Gastrocnemius medialis (tissue), 4 donors: ENCODE measurements around the gene EML5. TPM values are rescaled to one million over a fixed set of nuclear protein-coding genes. Genes with fewer than 3 reads are reported as not detected.
"Not testable (repeated sequence)": the region's sequence is repeated elsewhere in the genome, so short reads cannot be mapped to it uniquely, and the experiment has no call there.

Experiments used
- ATAC-seq, 2 donors: fragments of 150-250 bp; one replicate each; pipeline ENCODE4 v1.9.1; 2016
- DNase-seq, 2 donors: peaks; one replicate each; pipeline ENCODE4 v3.0.0-alpha.2; 2019
- H3K27ac ChIP-seq, 4 donors: fragments of 200-600 bp; sonication (generic); 1 replicate in 1 of 4; 2 replicates in 3 of 4; pipeline ENCODE4 v1.5.1; 2016 to 2018; ENCODE audit warnings: mild to moderate bottlenecking in 2 of 4, moderate library complexity in 1 of 4
- H3K27me3 ChIP-seq, 3 donors: fragments of 200-600 bp; sonication (generic) in 2 of 3; 1 replicate in 1 of 3; 2 replicates in 2 of 3; pipeline versions ENCODE4 v1.5.1 to v1.6.0; 2016 to 2019; ENCODE audit warnings: mild to moderate bottlenecking in 1 of 3, moderate library complexity in 1 of 3
- H3K36me3 ChIP-seq, 2 donors: fragments of 200-600 bp; sonication (generic) in 1 of 2; one replicate each; pipeline ENCODE4 v1.5.1; 2017 to 2018
- H3K4me1 ChIP-seq, 2 donors: fragments of 200-600 bp; sonication (generic) in 1 of 2; one replicate each; pipeline ENCODE4 v1.5.1; 2016 to 2017; ENCODE audit warnings: mild to moderate bottlenecking in 2 of 2
- H3K4me3 ChIP-seq, 4 donors: fragments of 200-600 bp; sonication (generic) in 3 of 4; 1 replicate in 1 of 4; 2 replicates in 3 of 4; pipeline ENCODE4 v1.5.1; 2016 to 2019; ENCODE audit warnings: mild to moderate bottlenecking in 2 of 4
- H3K9me3 ChIP-seq, 3 donors: fragments of 200-600 bp; sonication (generic) in 2 of 3; 1 replicate in 1 of 3; 2 replicates in 2 of 3; pipeline ENCODE4 v1.5.1; 2016 to 2019
- POLR2A ChIP-seq, 2 donors: fragments of 450-650 bp; IDR thresholded peaks; one replicate each; pipeline ENCODE4 v1.6.1; 2017; ENCODE audit warnings: antibody characterized with exemption in 2 of 2, mild to moderate bottlenecking in 2 of 2, moderate library complexity in 2 of 2
- in situ Hi-C, 4 donors: fragments of 200-750 bp; cut with MboI; loops; one replicate each; pipeline versions ENCODE4 v1.15.0 to v1.8.0; 2017; ENCODE audit warnings: low sequenced_read_pairs in 4 of 4
- intact Hi-C: fragments of 100-400 bp; cut with DNase I; formaldehyde crosslinking; loops from one replicate; pipeline ENCODE4 v1.15.1; 2023; ENCODE audit warnings: low total_unique reads
- total RNA-seq, 4 donors: library from RNA; depleted of rRNA; stranded (reverse); fragments of >200 nt; gene quantifications; one replicate each; pipeline versions ENCODE4 v1.1.0 to v1.2.3, GENCODE V29; 2016
- TF ChIP-seq, protein P1 (sequence below), 5 experiments: fragments of 450-650 bp in 3 of 5; fragments of 200-600 bp in 2 of 5; sonication (generic) in 2 of 5; IDR thresholded peaks in 4 of 5; conservative IDR thresholded peaks in 1 of 5; 1 replicate in 4 of 5; 2 replicates in 1 of 5; pipeline ENCODE4 v1.5.1; 2016 to 2019; ENCODE audit warnings: antibody characterized with exemption in 5 of 5, mild to moderate bottlenecking in 3 of 5, moderate library complexity in 3 of 5

EML5 gene
- total RNA-seq, 4 donors from 2014 or later, result 0.07 TPM; not detected in 3

GRCh38 chr14:88791252-88791621 is 1.5 kb downstream of the EML5 start:
- ATAC-seq (no peak), DNase-seq (no peak)
- Histone ChIP-seq H3K4me1 (no peaks in the 10 kb centered on the region), H3K27ac (no peak overlapping the region), H3K27me3 (peaks cover 0 to 8% (median 7%) of the 10 kb centered on the region in 3 donors), H3K4me3 (no peak overlapping the region), H3K9me3 (no peaks in the 10 kb centered on the region), H3K36me3 (no peaks in the 10 kb centered on the region)
- TF ChIP-seq POLR2A (IDR thresholded peaks at IDR 0.05), result no peak
- in situ Hi-C loops (no loop called here), intact Hi-C loops (no loop called here)

DNA sequence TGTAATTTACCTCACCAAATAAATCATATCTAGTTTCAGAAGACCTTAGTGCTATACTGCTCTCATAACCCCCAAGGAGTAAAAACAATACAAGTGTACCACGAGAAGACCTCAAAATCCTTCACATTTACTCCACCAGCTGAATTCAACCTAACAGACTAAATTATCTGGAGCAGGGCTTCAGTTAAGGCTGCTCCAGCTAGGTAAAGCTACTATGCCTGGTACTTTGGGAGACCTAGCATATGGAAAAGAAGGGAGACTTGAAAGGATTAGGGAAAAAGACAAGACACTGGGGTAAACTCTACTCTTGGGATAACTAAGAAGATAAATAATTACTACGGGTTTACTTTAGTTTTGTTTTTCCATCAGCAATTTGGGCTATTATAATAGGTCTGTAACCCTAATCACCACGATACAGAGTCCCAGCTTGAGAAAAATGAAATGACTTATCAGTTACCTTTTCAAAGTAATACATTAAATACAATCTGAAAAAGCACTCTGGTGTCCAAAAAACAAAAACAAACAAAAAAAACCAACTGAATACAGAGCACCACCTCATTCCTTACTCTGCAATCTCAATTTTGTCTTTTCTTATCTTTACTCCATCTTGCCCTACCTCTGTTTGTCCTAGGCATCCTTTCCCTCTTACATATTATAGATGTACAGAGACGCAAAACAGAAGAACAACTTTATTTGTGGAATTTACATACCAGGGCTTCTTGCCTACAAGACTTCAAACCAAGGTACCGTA is 2.1 kb downstream of the EML5 start:
- H3K36me3 ChIP-seq, result no peaks in the 10 kb centered on the region
- H3K4me3 ChIP-seq, result no peak overlapping the region
- TF ChIP-seq, protein P1, sequence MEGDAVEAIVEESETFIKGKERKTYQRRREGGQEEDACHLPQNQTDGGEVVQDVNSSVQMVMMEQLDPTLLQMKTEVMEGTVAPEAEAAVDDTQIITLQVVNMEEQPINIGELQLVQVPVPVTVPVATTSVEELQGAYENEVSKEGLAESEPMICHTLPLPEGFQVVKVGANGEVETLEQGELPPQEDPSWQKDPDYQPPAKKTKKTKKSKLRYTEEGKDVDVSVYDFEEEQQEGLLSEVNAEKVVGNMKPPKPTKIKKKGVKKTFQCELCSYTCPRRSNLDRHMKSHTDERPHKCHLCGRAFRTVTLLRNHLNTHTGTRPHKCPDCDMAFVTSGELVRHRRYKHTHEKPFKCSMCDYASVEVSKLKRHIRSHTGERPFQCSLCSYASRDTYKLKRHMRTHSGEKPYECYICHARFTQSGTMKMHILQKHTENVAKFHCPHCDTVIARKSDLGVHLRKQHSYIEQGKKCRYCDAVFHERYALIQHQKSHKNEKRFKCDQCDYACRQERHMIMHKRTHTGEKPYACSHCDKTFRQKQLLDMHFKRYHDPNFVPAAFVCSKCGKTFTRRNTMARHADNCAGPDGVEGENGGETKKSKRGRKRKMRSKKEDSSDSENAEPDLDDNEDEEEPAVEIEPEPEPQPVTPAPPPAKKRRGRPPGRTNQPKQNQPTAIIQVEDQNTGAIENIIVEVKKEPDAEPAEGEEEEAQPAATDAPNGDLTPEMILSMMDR (IDR thresholded peaks at IDR 0.05 in 4 of 5, conservative IDR thresholded peaks at IDR 0.05 in 1 of 5), result no peak
- no peak for TF ChIP-seq POLR2A (IDR thresholded peaks at IDR 0.05)
- H3K4me1 ChIP-seq, result no peaks in the 10 kb centered on the region
- in situ Hi-C loops (no loop called here), intact Hi-C loops (no loop called here)
- no peaks in the 10 kb centered on the region for H3K9me3 ChIP-seq
- H3K27ac ChIP-seq, result no peak overlapping the region
- ATAC-seq, result no peak
- no peak for DNase-seq
- H3K27me3 ChIP-seq, result peaks cover 0 to 8% (median 7%) of the 10 kb centered on the region in 3 donors

DNA sequence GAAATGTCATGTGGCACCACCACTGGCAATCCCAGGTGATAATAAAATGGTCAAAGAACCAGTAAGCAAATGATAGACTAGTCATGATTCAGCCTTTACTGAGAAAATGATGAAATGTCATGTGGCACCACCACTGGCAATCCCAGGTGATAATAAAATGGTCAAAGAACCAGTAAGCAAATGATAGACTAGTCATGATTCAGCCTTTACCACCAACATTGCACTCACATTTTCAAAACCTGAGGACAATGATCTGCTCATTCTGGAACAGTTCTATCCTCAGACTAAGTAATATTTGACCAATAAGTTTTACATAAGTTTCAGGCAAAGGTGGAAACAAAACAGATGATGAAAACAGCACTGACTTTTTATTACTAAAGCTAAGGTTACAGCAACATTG is 3.2 kb downstream of the EML5 start:
- H3K9me3 ChIP-seq, intact Hi-C loops, in situ Hi-C loops, H3K27ac ChIP-seq, H3K4me1 ChIP-seq, H3K27me3 ChIP-seq, ATAC-seq, H3K4me3 ChIP-seq, H3K36me3 ChIP-seq, DNase-seq: not testable (repeated sequence)

GRCh38 chr14:88786715-88787114 is 6.0 kb downstream of the EML5 start:
- no peak for DNase-seq
- Histone ChIP-seq H3K9me3 (no peaks in the 10 kb centered on the region), H3K4me1 (no peaks in the 10 kb centered on the region), H3K4me3 (no peak overlapping the region), H3K27ac (no peak overlapping the region), H3K27me3 (peaks cover 0 to 6% (median 4%) of the 10 kb centered on the region in 3 donors), H3K36me3 (no peaks in the 10 kb centered on the region)
- no peak for ATAC-seq
- intact Hi-C loops, result no loop called here
- TF ChIP-seq, protein P1 (IDR thresholded peaks at IDR 0.05 in 4 of 5, conservative IDR thresholded peaks at IDR 0.05 in 1 of 5), result no peak
- no peak for TF ChIP-seq POLR2A (IDR thresholded peaks at IDR 0.05)
- in situ Hi-C loops, result no loop called here

- in situ Hi-C loops, result no loop called here
- Histone ChIP-seq H3K9me3 (no peaks in the 10 kb centered on the region), H3K27ac (no peak overlapping the region), H3K36me3 (no peaks in the 10 kb centered on the region), H3K4me3 (no peak overlapping the region), H3K4me1 (no peaks in the 10 kb centered on the region), H3K27me3 (peaks cover 0 to 4% (median 0%) of the 10 kb centered on the region in 3 donors)
- TF ChIP-seq POLR2A (IDR thresholded peaks at IDR 0.05), result no peak
- TF ChIP-seq, protein P1 (IDR thresholded peaks at IDR 0.05 in 4 of 5, conservative IDR thresholded peaks at IDR 0.05 in 1 of 5), result no peak
- intact Hi-C loops, result no loop called here
- no peak for ATAC-seq
- DNase-seq, result no peak
These were observed 6.8 kb downstream of the EML5 start for GRCh38 chr14:88785911-88786310.

DNA sequence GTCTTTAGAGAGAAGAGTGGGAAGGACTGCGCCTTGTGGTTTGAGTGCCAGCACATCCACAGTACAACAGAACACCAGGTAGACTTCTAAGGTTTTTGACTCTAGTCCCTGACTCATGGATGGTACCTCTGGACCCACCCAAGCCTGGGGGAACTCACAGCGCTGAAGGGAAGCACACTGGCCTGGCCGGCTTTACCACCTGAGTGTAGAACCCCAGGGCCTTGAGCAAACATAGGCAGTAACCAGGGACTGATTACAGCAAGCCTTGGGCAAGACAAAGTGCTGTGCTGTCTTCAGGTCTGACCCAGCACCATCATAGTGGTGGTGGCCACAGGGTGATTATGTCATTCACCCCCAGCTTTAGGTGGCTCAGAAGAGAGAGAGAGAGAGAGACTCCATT is 17.2 kb downstream of the EML5 start:
- H3K27me3 ChIP-seq, result no peaks in the 10 kb centered on the region
- intact Hi-C loops, result no loop called here
- no peaks in the 10 kb centered on the region for H3K9me3 ChIP-seq
- no peaks in the 10 kb centered on the region for H3K36me3 ChIP-seq
- TF ChIP-seq POLR2A (IDR thresholded peaks at IDR 0.05), result no peak
- TF ChIP-seq, protein P1 (IDR thresholded peaks at IDR 0.05 in 4 of 5, conservative IDR thresholded peaks at IDR 0.05 in 1 of 5), result no peak
- in situ Hi-C loops, result no loop called here
- no peaks in the 10 kb centered on the region for H3K4me1 ChIP-seq
- H3K4me3 ChIP-seq, result no peak overlapping the region
- no peak for DNase-seq
- no peak overlapping the region for H3K27ac ChIP-seq
- ATAC-seq, result no peak
